Raji (cell line): ENCODE data around the gene ELANE.

ENCODE experiments used
- POLR2A ChIP-seq: IDR thresholded peaks from 2 replicates; pipeline ENCODE4 v1.6.1; 2011; ENCODE audit warnings: low read depth, low read length, control low read depth; ENCODE audit not compliant: insufficient read depth

Gene ELANE

GRCh38 chr19:811506-812048 is 40.5 kb upstream of the ELANE start:
- TF ChIP-seq POLR2A, result no peak

- TF ChIP-seq POLR2A, result no peak
Measured at GRCh38 chr19:812049-812746, 39.9 kb upstream of the ELANE start.

DNA sequence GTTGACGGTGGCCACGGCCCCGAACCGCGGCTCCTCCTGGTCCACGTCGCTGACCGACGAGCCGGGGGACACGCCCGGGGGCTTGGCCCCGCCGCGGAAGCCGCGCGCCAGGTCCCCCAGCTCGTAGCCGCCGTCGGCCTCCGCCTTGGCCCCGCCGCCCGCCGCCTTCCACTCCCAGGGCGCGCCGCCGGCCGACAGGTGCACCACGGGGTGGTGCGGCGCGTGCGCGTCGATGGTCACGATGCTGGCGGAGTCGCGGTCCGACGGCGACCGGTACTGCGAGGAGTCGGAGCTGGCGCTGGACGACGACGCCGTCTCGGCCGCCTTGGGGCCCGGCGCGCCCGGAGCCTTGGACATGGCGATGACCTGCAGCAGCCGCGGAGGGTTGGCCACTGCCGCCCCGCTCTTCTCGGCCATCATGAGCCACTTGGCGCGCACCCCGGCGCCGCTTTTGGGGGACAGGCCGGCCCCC is 39.3 kb upstream of the ELANE start:
- no peak for TF ChIP-seq POLR2A

- no peak for TF ChIP-seq POLR2A
Measured at GRCh38 chr19:813219-814151, 38.6 kb upstream of the ELANE start.

DNA sequence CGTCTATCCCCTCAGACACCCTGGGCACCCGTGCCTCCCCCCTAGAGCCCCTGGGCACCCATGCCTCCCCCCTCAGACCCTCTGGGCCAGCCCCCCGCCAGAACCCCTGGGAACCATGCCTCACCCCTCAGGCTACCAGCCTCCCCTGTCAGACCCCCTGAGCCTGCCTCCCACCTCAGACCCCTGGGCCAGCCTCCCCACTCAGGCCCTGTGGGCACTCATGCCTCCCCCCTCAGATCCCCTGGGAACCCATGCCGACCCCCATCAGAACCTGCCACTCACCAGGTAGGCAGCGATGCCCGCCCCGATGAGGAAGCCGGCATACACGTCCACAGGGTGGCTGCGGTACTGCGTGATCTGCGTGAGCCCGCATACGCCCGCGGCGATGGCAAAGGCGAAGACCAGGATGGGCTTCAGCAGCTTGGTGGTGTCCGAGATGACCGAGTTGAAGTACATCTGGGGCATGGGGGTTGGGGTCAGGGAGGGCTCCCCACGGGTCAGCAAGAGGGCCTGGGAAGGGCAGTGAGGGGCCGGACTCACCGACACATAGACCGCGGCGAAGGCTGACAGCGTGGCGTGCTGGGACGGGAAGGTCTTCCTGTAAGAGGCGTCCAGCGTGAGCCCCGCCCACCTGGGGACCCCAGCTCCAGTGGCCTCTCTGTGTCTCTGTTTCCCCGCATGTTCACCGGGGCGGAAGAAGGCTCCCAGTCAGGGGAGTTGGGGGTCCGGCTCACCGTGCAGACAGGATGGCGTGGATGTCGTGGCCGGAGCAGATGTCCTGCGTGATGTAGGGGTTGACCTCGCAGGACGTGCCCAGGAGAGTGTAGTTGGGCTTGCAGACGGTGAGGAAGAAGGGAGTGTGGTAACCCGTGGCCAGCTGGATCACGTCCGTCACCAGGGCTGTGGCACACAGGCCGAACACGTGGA is 37.7 kb upstream of the ELANE start:
- no peak for TF ChIP-seq POLR2A

DNA sequence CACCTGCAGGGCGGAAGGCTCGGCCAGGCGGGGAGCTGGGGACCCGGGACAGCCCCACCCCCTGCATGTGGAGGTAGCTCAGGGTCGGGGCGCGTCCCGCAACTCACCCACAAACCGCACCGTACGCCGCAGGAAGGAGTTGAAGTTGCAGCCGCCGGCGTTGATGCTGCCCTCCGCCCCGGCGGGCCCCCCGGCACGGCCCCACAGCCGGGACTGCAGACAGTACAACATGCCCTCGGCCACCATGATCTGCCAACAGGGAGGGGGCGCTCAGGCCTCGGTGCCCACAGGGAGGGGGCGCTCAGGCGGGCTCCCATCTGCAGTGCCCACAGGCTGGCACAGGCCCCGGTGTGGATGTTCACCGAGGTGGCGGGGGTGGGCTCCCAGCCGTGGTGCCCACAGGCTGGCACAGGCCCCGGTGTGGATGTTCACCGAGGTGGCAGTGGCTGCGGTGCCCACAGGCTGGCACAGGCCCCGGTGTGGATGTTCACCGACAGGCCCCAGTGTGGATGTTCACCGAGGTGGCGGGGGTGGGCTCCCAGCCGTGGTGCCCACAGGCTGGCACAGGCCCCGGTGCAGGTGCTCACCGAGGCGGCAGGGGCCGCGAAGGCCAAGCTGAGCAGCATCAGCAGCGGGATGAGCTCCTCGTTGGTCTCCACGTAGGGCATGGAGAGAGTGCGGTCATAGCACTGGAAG is 36.9 kb upstream of the ELANE start:
- TF ChIP-seq POLR2A, result no peak

DNA sequence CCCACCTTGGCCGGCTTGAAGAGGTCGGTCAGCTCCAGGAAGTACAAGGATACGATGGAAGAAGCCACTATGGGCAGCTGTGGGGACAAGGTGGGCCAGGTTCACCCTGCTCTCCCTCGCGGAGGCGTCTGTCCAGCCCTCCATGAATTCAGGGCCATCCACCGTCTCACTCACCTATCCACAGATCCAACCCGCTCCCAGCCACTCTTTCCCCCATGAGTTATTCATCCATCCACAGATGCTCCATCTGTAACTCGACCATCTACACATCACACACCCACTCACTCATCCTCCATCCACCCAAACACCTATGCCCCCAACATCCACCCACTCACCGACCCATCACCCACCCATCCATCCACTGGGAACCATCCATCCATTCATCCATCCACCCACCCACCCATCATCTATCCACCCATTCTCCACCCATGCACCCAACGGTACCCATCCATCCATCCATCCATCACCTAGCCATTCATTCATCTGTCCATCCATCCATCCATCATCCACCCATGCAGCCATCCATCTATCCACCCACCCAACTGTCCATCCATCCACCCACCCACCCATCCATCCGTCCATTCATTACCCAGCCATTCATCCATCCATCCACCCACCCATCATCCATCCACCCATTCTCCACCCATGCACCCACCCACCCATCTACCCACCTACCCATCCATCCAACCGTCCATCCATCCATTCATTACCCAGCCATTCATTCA is 36.2 kb upstream of the ELANE start:
- TF ChIP-seq POLR2A, result no peak

DNA sequence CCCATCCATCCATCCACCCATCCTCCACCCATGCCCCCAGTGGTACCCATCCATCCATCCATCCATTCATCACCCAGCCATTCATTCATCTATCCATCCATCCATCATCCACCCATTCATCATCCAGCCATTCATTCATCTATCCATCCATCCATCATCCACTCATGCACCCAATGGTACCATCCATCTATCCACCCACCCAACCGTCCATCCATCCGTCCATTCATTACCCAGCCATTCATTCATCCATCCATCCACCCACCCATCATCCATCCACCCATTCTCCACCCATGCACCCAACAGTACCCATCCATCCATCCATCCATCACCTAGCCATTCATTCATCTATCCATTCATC is 35.6 kb upstream of the ELANE start:
- TF ChIP-seq POLR2A, result no peak

- no peak for TF ChIP-seq POLR2A
Measured at GRCh38 chr19:821231-821824, 30.8 kb upstream of the ELANE start.

GRCh38 chr19:821825-822503 is 30.1 kb upstream of the ELANE start, which contains the start of gene PLPPR3:
Gene PLPPR3 (minus strand): TSS chr19:821955. CDS start chr19:821559, 396 bp downstream.
- TF ChIP-seq POLR2A, result no peak

GRCh38 chr19:823565-824121 is 28.5 kb upstream of the ELANE start:
- no peak for TF ChIP-seq POLR2A

DNA sequence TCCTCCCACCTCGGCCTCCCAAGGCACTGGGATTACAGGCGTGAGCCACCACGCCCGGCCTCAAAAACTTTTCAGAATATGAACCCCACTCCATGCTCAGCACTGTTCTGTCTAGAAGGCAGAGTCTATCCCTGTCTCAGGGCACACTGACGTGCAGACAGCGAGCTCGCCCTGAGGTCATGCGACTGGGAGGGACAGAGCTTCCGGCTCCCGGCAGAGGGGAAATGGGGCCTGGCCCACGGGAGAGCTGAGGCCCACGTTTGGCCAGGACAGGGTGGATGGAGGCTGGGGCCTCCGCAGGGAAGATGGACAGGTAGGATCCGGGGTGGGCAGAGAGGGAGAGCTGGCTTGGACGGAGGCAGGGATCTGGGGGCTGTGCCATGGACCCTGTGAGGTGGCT is 27.2 kb upstream of the ELANE start:
- TF ChIP-seq POLR2A, result no peak
